Type B pancreatic cell (in vitro differentiated cells): ENCODE results near the gene OSBPL5. TPM values are rescaled to one million over a fixed set of nuclear protein-coding genes. Genes with fewer than 3 reads are reported as not detected.

Experiments
- DNase-seq: peaks from one replicate; pipeline ENCODE4 v3.0.0; 2021; ENCODE audit warnings: mixed read lengths; ENCODE audit not compliant: unreplicated experiment; ENCODE audit errors: extremely low spot score
- H3K27ac Mint-ChIP-seq: 2 replicates; pipeline ENCODE4 v1.8.0; 2021; ENCODE audit warnings: mild to moderate bottlenecking, mixed read lengths
- H3K27me3 Mint-ChIP-seq: 2 replicates; pipeline ENCODE4 v1.8.0; 2021; ENCODE audit warnings: mixed read lengths
- H3K36me3 Mint-ChIP-seq: 2 replicates; pipeline ENCODE4 v1.8.0; 2021; ENCODE audit warnings: mixed read lengths
- H3K4me1 Mint-ChIP-seq: one replicate; pipeline ENCODE4 v1.8.0; 2021; ENCODE audit warnings: mixed read lengths; ENCODE audit not compliant: unreplicated experiment
- H3K4me3 Mint-ChIP-seq: 2 replicates; pipeline ENCODE4 v1.8.0; 2021; ENCODE audit warnings: mild to moderate bottlenecking, mixed read lengths
- H3K9me3 Mint-ChIP-seq: 2 replicates; pipeline ENCODE4 v1.8.0; 2021; ENCODE audit warnings: mixed read lengths
- total RNA-seq: library from RNA; stranded (reverse); gene quantifications from 2 replicates; pipeline ENCODE4 v1.2.1, GENCODE V29; 2021; ENCODE audit warnings: low replicate concordance
- TF ChIP-seq, protein P1 (sequence below): fragments of 200-600 bp; sonication (generic); conservative IDR thresholded peaks from 2 replicates; pipeline ENCODE4 v1.5.0; 2021; ENCODE audit warnings: antibody characterized with exemption, mild to moderate bottlenecking

OSBPL5 gene
- total RNA-seq, 1 donor from 2014 or later: 33.1 TPM

- Mint-ChIP-seq H3K27ac (no peak overlapping the region), H3K4me1 (peaks cover 30% of the 10 kb centered on the region), H3K36me3 (no peaks in the 10 kb centered on the region), H3K27me3 (no peaks in the 10 kb centered on the region), H3K4me3 (no peak overlapping the region), H3K9me3 (no peaks in the 10 kb centered on the region)
- TF ChIP-seq, protein P1, sequence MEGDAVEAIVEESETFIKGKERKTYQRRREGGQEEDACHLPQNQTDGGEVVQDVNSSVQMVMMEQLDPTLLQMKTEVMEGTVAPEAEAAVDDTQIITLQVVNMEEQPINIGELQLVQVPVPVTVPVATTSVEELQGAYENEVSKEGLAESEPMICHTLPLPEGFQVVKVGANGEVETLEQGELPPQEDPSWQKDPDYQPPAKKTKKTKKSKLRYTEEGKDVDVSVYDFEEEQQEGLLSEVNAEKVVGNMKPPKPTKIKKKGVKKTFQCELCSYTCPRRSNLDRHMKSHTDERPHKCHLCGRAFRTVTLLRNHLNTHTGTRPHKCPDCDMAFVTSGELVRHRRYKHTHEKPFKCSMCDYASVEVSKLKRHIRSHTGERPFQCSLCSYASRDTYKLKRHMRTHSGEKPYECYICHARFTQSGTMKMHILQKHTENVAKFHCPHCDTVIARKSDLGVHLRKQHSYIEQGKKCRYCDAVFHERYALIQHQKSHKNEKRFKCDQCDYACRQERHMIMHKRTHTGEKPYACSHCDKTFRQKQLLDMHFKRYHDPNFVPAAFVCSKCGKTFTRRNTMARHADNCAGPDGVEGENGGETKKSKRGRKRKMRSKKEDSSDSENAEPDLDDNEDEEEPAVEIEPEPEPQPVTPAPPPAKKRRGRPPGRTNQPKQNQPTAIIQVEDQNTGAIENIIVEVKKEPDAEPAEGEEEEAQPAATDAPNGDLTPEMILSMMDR: no peak
- DNase-seq: no peak
These were observed 16.7 kb downstream of the OSBPL5 start for GRCh38 chr11:3148255-3148989.

DNA sequence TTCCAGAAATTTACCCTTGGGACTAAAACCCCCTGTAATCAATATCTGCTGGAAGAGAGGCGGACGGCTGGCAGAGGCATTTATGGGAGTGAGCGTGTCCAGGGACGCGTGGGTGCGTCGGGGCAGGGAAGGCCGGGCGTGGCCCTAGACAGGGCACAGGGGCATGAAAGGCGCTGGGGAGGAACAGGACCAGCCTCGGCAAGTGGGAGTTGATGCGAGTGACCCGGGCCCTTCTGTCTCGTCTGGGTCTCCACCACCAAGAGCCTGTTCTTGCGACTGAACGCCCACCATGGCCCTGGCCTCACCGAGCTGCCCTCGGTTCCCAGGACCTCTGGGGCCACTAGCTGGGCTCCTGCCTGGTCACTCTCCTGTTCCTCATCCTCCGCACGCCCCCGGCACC, 17.5 kb downstream of the OSBPL5 start:
- no peak for DNase-seq
- Mint-ChIP-seq H3K36me3 (no peaks in the 10 kb centered on the region), H3K4me3 (no peak overlapping the region), H3K27me3 (no peaks in the 10 kb centered on the region), H3K27ac (no peak overlapping the region), H3K9me3 (no peaks in the 10 kb centered on the region), H3K4me1 (peaks cover 22% of the 10 kb centered on the region)
- TF ChIP-seq, protein P1: no peak

DNA sequence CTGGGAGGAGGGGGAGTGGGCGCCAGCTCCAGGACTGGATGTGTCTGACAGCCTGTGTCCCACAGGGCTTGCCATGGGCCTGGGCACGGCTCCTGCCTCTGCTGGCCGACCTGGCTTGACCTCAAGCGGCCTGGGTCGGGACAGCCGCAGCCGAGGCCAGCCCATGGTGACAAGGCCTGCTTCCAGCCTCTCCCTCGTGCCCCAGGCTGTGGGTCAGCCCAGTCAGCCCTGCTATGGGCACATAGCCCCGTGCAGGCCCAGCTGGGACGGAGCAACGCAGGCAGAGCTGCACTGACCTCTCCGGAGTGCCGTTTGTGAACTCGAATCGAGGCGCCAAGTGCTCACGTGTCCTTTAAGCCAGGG, 17.9 kb downstream of the OSBPL5 start:
- TF ChIP-seq, protein P1: no peak
- peaks cover 22% of the 10 kb centered on the region for H3K4me1 Mint-ChIP-seq
- H3K9me3 Mint-ChIP-seq: no peaks in the 10 kb centered on the region
- DNase-seq: no peak
- no peaks in the 10 kb centered on the region for H3K36me3 Mint-ChIP-seq
- H3K27me3 Mint-ChIP-seq: no peaks in the 10 kb centered on the region
- H3K27ac Mint-ChIP-seq: no peak overlapping the region
- H3K4me3 Mint-ChIP-seq: no peak overlapping the region

GRCh38 chr11:3146612-3147256, 18.4 kb downstream of the OSBPL5 start:
- H3K9me3 Mint-ChIP-seq: no peaks in the 10 kb centered on the region
- no peak overlapping the region for H3K27ac Mint-ChIP-seq
- H3K4me1 Mint-ChIP-seq: peaks cover 19% of the 10 kb centered on the region
- no peaks in the 10 kb centered on the region for H3K36me3 Mint-ChIP-seq
- no peak overlapping the region for H3K4me3 Mint-ChIP-seq
- TF ChIP-seq, protein P1: no peak
- no peaks in the 10 kb centered on the region for H3K27me3 Mint-ChIP-seq
- DNase-seq: no peak

- TF ChIP-seq, protein P1: no peak
- H3K36me3 Mint-ChIP-seq: no peaks in the 10 kb centered on the region
- peaks cover 19% of the 10 kb centered on the region for H3K4me1 Mint-ChIP-seq
- no peaks in the 10 kb centered on the region for H3K27me3 Mint-ChIP-seq
- H3K27ac Mint-ChIP-seq: no peak overlapping the region
- no peak overlapping the region for H3K4me3 Mint-ChIP-seq
- no peaks in the 10 kb centered on the region for H3K9me3 Mint-ChIP-seq
- no peak for DNase-seq
These were observed 19.9 kb downstream of the OSBPL5 start for GRCh38 chr11:3145206-3145520.
